Measurements from ENCODE around the gene SLC25A19.
"Not testable (repeated sequence)": the region's sequence is repeated elsewhere in the genome, so short reads cannot be mapped to it uniquely, and the experiment has no call there.

The SLC25A19 gene

GRCh38 chr17:75266316-75267152 lies 22.7 kb downstream of the SLC25A19 start:
- DNase-seq: peak; percentile 39

- no peak for DNase-seq
Observed at GRCh38 chr17:75265614-75266315, 23.5 kb downstream of the SLC25A19 start.

GRCh38 chr17:75263055-75263454 lies 26.2 kb downstream of the SLC25A19 start:
- DNase-seq: no peak

- no peak for DNase-seq
Observed at GRCh38 chr17:75262112-75262606, 27.1 kb downstream of the SLC25A19 start.

- DNase-seq: peak; percentile 93
Observed at GRCh38 chr17:75261336-75262111, 27.7 kb downstream of the SLC25A19 start, which contains the start of the genes GGA3 and MRPS7. Gene GGA3, minus strand, starts transcription at chr17:75261606. Its CDS starts 19 bp downstream, at chr17:75261587. Gene MRPS7, plus strand, starts transcription at chr17:75261879. Its CDS starts 22 bp downstream, at chr17:75261901.

GRCh38 chr17:75260641-75261335 lies 28.4 kb downstream of the SLC25A19 start:
- DNase-seq: no peak

- not testable (repeated sequence) for DNase-seq
Observed at GRCh38 chr17:75257228-75257627, 32.0 kb downstream of the SLC25A19 start.

GRCh38 chr17:75255954-75256698 lies 33.1 kb downstream of the SLC25A19 start:
- DNase-seq: not testable (repeated sequence)

- no peak for DNase-seq
Observed at GRCh38 chr17:75252039-75252816, 37.0 kb downstream of the SLC25A19 start.

- no peak for DNase-seq
Observed at GRCh38 chr17:75250009-75250471, 39.2 kb downstream of the SLC25A19 start.

GRCh38 chr17:75249564-75249963 lies 39.7 kb downstream of the SLC25A19 start:
- DNase-seq: no peak

- no peak for DNase-seq
Observed at GRCh38 chr17:75246404-75246803, 42.8 kb downstream of the SLC25A19 start.

GRCh38 chr17:75245011-75245410 lies 44.2 kb downstream of the SLC25A19 start:
- DNase-seq: no peak

- DNase-seq: no peak
Observed at GRCh38 chr17:75244133-75244866, 44.9 kb downstream of the SLC25A19 start.

GRCh38 chr17:75242461-75243042 lies 46.7 kb downstream of the SLC25A19 start:
- DNase-seq: no peak

GRCh38 chr17:75241996-75242460 lies 47.2 kb downstream of the SLC25A19 start:
- DNase-seq: no peak

- no peak for DNase-seq
Observed at GRCh38 chr17:75241502-75241901, 47.7 kb downstream of the SLC25A19 start.

GRCh38 chr17:75241143-75241430 lies 48.1 kb downstream of the SLC25A19 start:
- DNase-seq: no peak

GRCh38 chr17:75240394-75241142 lies 48.7 kb downstream of the SLC25A19 start:
- peak; percentile 70 for DNase-seq

Measured in NCI-H2107 (cell line).